ENCODE data around the gene ABCA12.

DNA sequence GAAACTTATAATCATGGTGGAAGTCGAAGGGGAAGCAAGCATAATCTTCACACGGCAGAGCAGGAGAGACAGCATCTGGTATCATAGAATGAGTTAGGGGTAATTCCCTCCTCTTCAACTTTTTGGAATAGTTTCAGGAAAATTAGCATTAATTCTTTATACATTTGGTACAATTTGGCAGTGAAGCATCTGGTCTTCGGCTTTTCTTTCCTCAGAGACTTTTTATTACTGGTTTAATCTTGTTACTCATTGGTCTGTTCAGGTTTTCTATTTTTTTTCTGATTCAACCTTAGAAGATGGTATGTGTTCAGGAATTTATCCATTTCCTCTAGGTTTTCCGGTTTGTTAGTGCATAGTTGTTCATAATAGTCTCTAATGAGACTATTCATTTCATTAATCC lies 39.7 kb upstream of the ABCA12 start:
- TF ChIP-seq ZNF384 (IDR thresholded peaks at IDR 0.05; ENCODE audit: borderline replicate concordance, low read depth, low read length), result no peak
- TF ChIP-seq, protein P1, sequence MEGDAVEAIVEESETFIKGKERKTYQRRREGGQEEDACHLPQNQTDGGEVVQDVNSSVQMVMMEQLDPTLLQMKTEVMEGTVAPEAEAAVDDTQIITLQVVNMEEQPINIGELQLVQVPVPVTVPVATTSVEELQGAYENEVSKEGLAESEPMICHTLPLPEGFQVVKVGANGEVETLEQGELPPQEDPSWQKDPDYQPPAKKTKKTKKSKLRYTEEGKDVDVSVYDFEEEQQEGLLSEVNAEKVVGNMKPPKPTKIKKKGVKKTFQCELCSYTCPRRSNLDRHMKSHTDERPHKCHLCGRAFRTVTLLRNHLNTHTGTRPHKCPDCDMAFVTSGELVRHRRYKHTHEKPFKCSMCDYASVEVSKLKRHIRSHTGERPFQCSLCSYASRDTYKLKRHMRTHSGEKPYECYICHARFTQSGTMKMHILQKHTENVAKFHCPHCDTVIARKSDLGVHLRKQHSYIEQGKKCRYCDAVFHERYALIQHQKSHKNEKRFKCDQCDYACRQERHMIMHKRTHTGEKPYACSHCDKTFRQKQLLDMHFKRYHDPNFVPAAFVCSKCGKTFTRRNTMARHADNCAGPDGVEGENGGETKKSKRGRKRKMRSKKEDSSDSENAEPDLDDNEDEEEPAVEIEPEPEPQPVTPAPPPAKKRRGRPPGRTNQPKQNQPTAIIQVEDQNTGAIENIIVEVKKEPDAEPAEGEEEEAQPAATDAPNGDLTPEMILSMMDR (IDR thresholded peaks at IDR 0.05 in 2 of 3, conservative IDR thresholded peaks at IDR 0.05 in 1 of 3; ENCODE audit: control insufficient read depth in 2 of 3, extremely low read depth in 1 of 3, insufficient read depth in 1 of 3, low read depth in 3 of 3, low read length in 3 of 3), result no peak
- TF ChIP-seq CHD4 (IDR thresholded peaks at IDR 0.05), result no peak
- no peak for TF ChIP-seq EGR1 (IDR thresholded peaks at IDR 0.05; ENCODE audit: borderline replicate concordance in 1 of 2, low read depth in 2 of 2, low read length in 2 of 2)
- no peak for TF ChIP-seq REST (IDR thresholded peaks at IDR 0.05; ENCODE audit: low read depth, low read length)
